Mesenchymal stem cell (in vitro differentiated cells and primary cell): ENCODE results near the gene ZDHHC21.

Experiments
- DNase-seq: peaks from one replicate; pipeline ENCODE4 v3.0.0-alpha.2; 2013
- H2AFZ ChIP-seq: one replicate; pipeline ENCODE4 v1.6.1; 2013; ENCODE audit warnings: low read depth, mild to moderate bottlenecking, control low read depth, inconsistent platforms, low read length, moderate library complexity
- H2AK5ac ChIP-seq: 2 replicates; pipeline ENCODE4 v1.6.1; 2013; ENCODE audit warnings: low read length, moderate library complexity, mild to moderate bottlenecking, inconsistent platforms; ENCODE audit not compliant: severe bottlenecking
- H2BK120ac ChIP-seq: one replicate; pipeline ENCODE4 v1.6.1; 2013; ENCODE audit warnings: low read depth, mild to moderate bottlenecking, inconsistent platforms, low read length, moderate library complexity
- H2BK12ac ChIP-seq, 2 experiments: one replicate each; pipeline ENCODE4 v1.6.1; 2013; ENCODE audit warnings: inconsistent platforms in 2 of 2, low read length in 2 of 2, mild to moderate bottlenecking in 2 of 2, moderate library complexity in 2 of 2, control low read depth in 1 of 2
- H2BK15ac ChIP-seq: one replicate; pipeline ENCODE4 v1.6.1; 2013; ENCODE audit warnings: mild to moderate bottlenecking, low read depth, inconsistent platforms; ENCODE audit not compliant: poor library complexity, severe bottlenecking
- H2BK5ac ChIP-seq: 2 replicates; pipeline ENCODE4 v1.6.1; 2013; ENCODE audit warnings: low read depth, mild to moderate bottlenecking, low read length, control low read depth, inconsistent platforms; ENCODE audit not compliant: poor library complexity, severe bottlenecking
- H3K14ac ChIP-seq, 2 experiments: one replicate each; pipeline ENCODE4 v1.6.1; 2013; ENCODE audit warnings: inconsistent platforms in 2 of 2, low read length in 2 of 2, control low read depth in 1 of 2, mild to moderate bottlenecking in 1 of 2, moderate library complexity in 1 of 2
- H3K18ac ChIP-seq, 2 experiments: one replicate each; pipeline ENCODE4 v1.6.1; 2013; ENCODE audit warnings: inconsistent platforms in 2 of 2, low read length in 2 of 2, control low read depth in 1 of 2, low read depth in 1 of 2, mild to moderate bottlenecking in 1 of 2
- H3K23ac ChIP-seq, 2 experiments: one replicate each; pipeline ENCODE4 v1.6.1; 2013; ENCODE audit warnings: inconsistent platforms in 2 of 2, low read length in 2 of 2, mild to moderate bottlenecking in 2 of 2, moderate library complexity in 2 of 2, control low read depth in 1 of 2
- H3K27ac ChIP-seq: 2 replicates; pipeline ENCODE4 v1.5.1; 2013; ENCODE audit warnings: mild to moderate bottlenecking, moderate library complexity, low read length, control low read depth, inconsistent platforms; ENCODE audit not compliant: poor library complexity, severe bottlenecking
- H3K27me3 ChIP-seq, 2 experiments: 2 replicates each; pipeline versions ENCODE4 v1.6.1 to v1.7.0; 2013; ENCODE audit warnings: low read length in 2 of 2, mild to moderate bottlenecking in 2 of 2, moderate library complexity in 2 of 2, control low read depth in 1 of 2, inconsistent platforms in 1 of 2; ENCODE audit not compliant: control insufficient read depth in 1 of 2, insufficient read depth in 1 of 2
- H3K36me3 ChIP-seq, 2 experiments: 2 replicates each; pipeline versions ENCODE4 v1.6.1 to v1.7.0; 2013; ENCODE audit warnings: low read length in 2 of 2, control low read depth in 1 of 2, inconsistent platforms in 1 of 2, low read depth in 1 of 2, mild to moderate bottlenecking in 1 of 2; ENCODE audit not compliant: insufficient read depth in 2 of 2, control insufficient read depth in 1 of 2
- H3K4ac ChIP-seq, 2 experiments: one replicate each; pipeline ENCODE4 v1.6.1; 2013; ENCODE audit warnings: inconsistent platforms in 2 of 2, low read length in 2 of 2, mild to moderate bottlenecking in 2 of 2, moderate library complexity in 2 of 2, control low read depth in 1 of 2, low read depth in 1 of 2
- H3K4me1 ChIP-seq: 2 replicates; pipeline ENCODE4 v1.6.1; 2013; ENCODE audit warnings: low read depth, low read length, control low read depth; ENCODE audit not compliant: control insufficient read depth, insufficient read depth
- H3K4me2 ChIP-seq: 2 replicates; pipeline ENCODE4 v1.6.1; 2013; ENCODE audit warnings: low read length, mild to moderate bottlenecking, inconsistent platforms; ENCODE audit not compliant: poor library complexity, severe bottlenecking
- H3K4me3 ChIP-seq, 2 experiments: 2 replicates each; pipeline versions ENCODE4 v1.5.1 to v1.7.0; 2013; ENCODE audit warnings: low read length in 2 of 2, mild to moderate bottlenecking in 2 of 2, control low read depth in 1 of 2, low read depth in 1 of 2; ENCODE audit not compliant: insufficient read depth in 1 of 2
- H3K79me1 ChIP-seq: replicated peaks from 2 replicates; pipeline ENCODE4 v1.6.1; 2013; ENCODE audit warnings: mild to moderate bottlenecking, control low read depth, low read length, inconsistent platforms; ENCODE audit not compliant: poor library complexity, severe bottlenecking
- H3K9ac ChIP-seq: 2 replicates; pipeline ENCODE4 v1.7.0; 2013; ENCODE audit warnings: mild to moderate bottlenecking, low read length, moderate library complexity
- H3K9me3 ChIP-seq: 2 replicates; pipeline ENCODE4 v1.7.0; 2013; ENCODE audit warnings: mild to moderate bottlenecking, low read length; ENCODE audit not compliant: control insufficient read depth
- H4K8ac ChIP-seq: one replicate; pipeline ENCODE4 v1.6.1; 2013; ENCODE audit warnings: inconsistent platforms, mild to moderate bottlenecking, low read length, moderate library complexity
- H4K91ac ChIP-seq: one replicate; pipeline ENCODE4 v1.6.1; 2013; ENCODE audit warnings: mild to moderate bottlenecking, low read length, inconsistent platforms
- WGBS: methylation state at CpG from one replicate; pipeline ENCODE4 v1.1.7; 2013; ENCODE audit warnings: mixed read lengths; 5-methylcytosine and 5-hydroxymethylcytosine counted together

ZDHHC21 gene

DNA sequence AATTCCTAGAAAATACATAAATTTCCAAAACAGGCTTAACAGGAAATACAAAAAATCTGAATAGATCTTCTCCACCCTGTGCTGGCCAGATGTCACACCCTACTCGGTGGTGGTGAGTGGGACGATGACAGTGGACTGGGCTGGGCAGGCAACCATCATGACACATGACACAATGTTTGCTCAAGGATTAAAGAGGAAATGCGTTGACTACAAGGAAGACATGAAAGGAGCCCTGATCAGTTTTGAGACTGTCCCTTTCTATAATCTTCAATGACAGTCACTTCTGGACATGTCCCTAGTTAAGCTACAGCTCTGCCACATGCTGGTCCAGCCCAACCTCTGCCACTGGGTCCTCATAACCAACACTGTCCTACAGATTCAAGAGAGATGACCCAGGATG, 99.8 kb downstream of the ZDHHC21 start:
- H2BK15ac ChIP-seq, result no peak overlapping the region
- no peak overlapping the region for H3K9ac ChIP-seq
- H4K91ac ChIP-seq, result no peak overlapping the region
- H2AFZ ChIP-seq, result no peak overlapping the region
- no peak overlapping the region for H2BK12ac ChIP-seq
- H3K9me3 ChIP-seq, result peaks cover 14% of the 10 kb centered on the region
- DNase-seq, result no peak
- H3K36me3 ChIP-seq, result peaks cover 6 to 8% of the 10 kb centered on the region in 2 experiments
- no peak overlapping the region for H3K4ac ChIP-seq
- no peak overlapping the region for H3K14ac ChIP-seq
- no peak overlapping the region for H3K4me3 ChIP-seq
- no peak overlapping the region for H2AK5ac ChIP-seq
- peaks cover 8% of the 10 kb centered on the region for H3K79me1 ChIP-seq
- no peaks in the 10 kb centered on the region for H3K4me1 ChIP-seq
- H3K27me3 ChIP-seq, result no peaks in the 10 kb centered on the region
- no peak overlapping the region for H3K18ac ChIP-seq
- 96% methylated on average over 3 of the region's 3 CpGs for WGBS
- no peak overlapping the region for H3K23ac ChIP-seq
- H2BK5ac ChIP-seq, result no peak overlapping the region
- no peak overlapping the region for H2BK120ac ChIP-seq
- no peak overlapping the region for H4K8ac ChIP-seq
- no peak overlapping the region for H3K4me2 ChIP-seq
- no peak overlapping the region for H3K27ac ChIP-seq

DNA sequence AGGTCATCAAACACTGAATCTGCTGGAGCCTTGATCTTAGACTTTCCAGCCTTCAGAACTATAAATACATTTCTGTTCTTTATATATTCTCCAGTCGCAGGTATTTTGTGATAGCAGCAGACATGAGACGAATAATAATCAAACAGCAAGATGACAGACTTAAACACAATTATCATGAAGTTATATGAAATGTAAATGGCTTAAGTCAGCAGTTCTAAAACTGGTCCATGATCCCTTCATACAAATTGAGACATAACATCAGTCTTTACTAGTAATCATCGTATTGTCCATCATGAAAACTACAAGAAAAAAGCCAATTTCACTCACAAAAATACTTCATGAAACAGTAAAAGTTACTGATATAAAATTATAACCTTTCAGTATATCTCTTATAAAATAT, 101.8 kb downstream of the ZDHHC21 start:
- H3K36me3 ChIP-seq, result peaks cover 4 to 6% of the 10 kb centered on the region in 2 experiments
- H2BK120ac ChIP-seq, result no peak overlapping the region
- no peak overlapping the region for H2BK15ac ChIP-seq
- H3K4ac ChIP-seq, result no peak overlapping the region
- H3K79me1 ChIP-seq, result no peaks in the 10 kb centered on the region
- 100% methylated on average over 1 of the region's 3 CpGs for WGBS
- H2BK5ac ChIP-seq, result no peak overlapping the region
- no peak for DNase-seq
- H2AFZ ChIP-seq, result no peak overlapping the region
- H4K91ac ChIP-seq, result no peak overlapping the region
- H2BK12ac ChIP-seq, result no peak overlapping the region
- no peak overlapping the region for H3K18ac ChIP-seq
- no peaks in the 10 kb centered on the region for H3K27me3 ChIP-seq
- H2AK5ac ChIP-seq, result no peak overlapping the region
- H3K4me1 ChIP-seq, result no peaks in the 10 kb centered on the region
- no peak overlapping the region for H3K4me2 ChIP-seq
- no peak overlapping the region for H3K9ac ChIP-seq
- H4K8ac ChIP-seq, result no peak overlapping the region
- H3K9me3 ChIP-seq, result peaks cover 14% of the 10 kb centered on the region
- no peak overlapping the region for H3K14ac ChIP-seq
- no peak overlapping the region for H3K23ac ChIP-seq
- no peak overlapping the region for H3K4me3 ChIP-seq
- no peak overlapping the region for H3K27ac ChIP-seq

DNA sequence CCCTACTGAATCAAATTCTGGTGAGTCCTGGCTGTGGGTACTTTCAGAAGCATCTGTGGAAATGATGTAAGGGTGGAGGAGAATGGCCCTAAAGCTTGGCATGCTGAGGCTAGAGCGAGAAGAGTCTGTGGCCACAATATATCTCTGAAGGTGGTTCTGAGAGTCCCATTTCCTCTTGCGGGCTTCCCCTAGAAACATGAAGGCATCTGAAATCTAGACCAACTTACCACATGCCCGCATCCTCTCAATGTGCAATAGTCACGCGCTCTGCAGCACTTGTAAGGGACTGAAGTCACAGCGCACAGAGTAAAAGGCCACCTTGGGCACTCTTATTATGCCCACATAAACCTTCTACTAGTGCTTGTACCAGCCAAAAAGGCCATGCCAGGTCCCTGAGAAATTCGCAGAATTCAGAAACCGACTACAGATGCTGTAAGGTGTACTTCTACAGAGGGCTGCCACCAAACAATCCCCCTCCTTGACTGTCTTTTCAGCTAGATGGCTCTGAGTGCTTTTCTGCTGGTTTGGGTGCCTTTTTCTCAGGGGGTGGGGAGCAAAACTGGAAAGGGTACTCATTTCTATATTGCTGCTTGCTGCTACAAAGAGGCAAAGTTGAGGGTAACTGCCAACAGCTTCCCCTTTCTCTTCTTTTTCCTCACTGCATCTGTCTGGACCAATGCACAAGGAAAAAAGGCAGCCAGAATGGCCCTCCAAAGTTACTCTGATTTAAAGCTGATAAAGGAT, 107.3 kb downstream of the ZDHHC21 start:
- Histone ChIP-seq H4K8ac (no peak overlapping the region), H3K4ac (no peak overlapping the region), H3K27ac (no peak overlapping the region), H2BK5ac (no peak overlapping the region), H3K14ac (no peak overlapping the region), H3K27me3 (no peaks in the 10 kb centered on the region), H2BK120ac (no peak overlapping the region), H3K4me2 (no peak overlapping the region), H3K4me1 (no peaks in the 10 kb centered on the region), H3K4me3 (no peak overlapping the region), H2BK15ac (no peak overlapping the region), H2AFZ (no peak overlapping the region), H3K18ac (no peak overlapping the region), H3K9ac (no peak overlapping the region), H3K36me3 (no peaks in the 10 kb centered on the region), H3K23ac (no peak overlapping the region), H2BK12ac (peak overlapping the region in 1 of 2 experiments; percentile 52), H3K9me3 (peaks cover 9% of the 10 kb centered on the region), H4K91ac (no peak overlapping the region), H2AK5ac (no peak overlapping the region), H3K79me1 (no peaks in the 10 kb centered on the region)
- WGBS, result 72% methylated on average over 8 of the region's 8 CpGs
- no peak for DNase-seq

DNA sequence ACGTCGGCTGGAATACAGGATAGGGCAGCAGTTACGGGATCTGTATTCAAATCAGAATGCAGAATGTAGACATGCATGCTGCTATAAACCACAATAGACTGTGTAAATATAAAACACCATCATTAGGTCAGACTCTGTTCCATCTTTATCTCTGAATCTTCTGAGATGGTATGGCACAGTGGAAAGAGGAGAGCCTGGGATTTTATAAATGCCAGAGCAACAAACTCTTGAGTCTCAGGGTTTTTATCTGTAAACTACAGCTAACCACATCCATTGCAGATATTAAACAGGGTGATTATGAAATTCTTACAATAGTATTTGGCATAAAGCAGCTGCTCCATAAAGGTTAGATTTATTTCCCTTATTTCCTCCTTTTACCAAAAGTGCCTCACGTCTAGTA, 108.7 kb downstream of the ZDHHC21 start:
- Histone ChIP-seq H2AK5ac (no peak overlapping the region), H2AFZ (no peak overlapping the region), H3K23ac (no peak overlapping the region), H2BK5ac (no peak overlapping the region), H2BK120ac (no peak overlapping the region), H3K4me1 (no peaks in the 10 kb centered on the region), H2BK12ac (no peak overlapping the region), H4K91ac (no peak overlapping the region), H2BK15ac (no peak overlapping the region), H3K36me3 (no peaks in the 10 kb centered on the region), H3K18ac (no peak overlapping the region), H3K9me3 (peaks cover 9% of the 10 kb centered on the region), H4K8ac (no peak overlapping the region), H3K14ac (no peak overlapping the region), H3K4ac (no peak overlapping the region), H3K27me3 (no peaks in the 10 kb centered on the region), H3K4me2 (no peak overlapping the region), H3K4me3 (no peak overlapping the region), H3K79me1 (no peaks in the 10 kb centered on the region), H3K27ac (no peak overlapping the region), H3K9ac (no peak overlapping the region)
- 83% methylated on average over 2 of the region's 4 CpGs for WGBS
- DNase-seq, result peak; percentile 60
